GM12801 (cell line): Measurements from ENCODE around the gene FGF22.

Experiments used
- TF ChIP-seq, protein P1 (sequence below): IDR thresholded peaks from one replicate; pipeline ENCODE4 v1.5.1; 2011; ENCODE audit warnings: control low read depth; ENCODE audit not compliant: insufficient read length; ENCODE audit errors: extremely low read depth

FGF22 gene

GRCh38 chr19:633068-633785, 6.5 kb upstream of the FGF22 start, which contains the start of gene POLRMT:
TSS of gene POLRMT (minus strand) at chr19:633537. CDS start at chr19:633512, 25 bp downstream.
- TF ChIP-seq, protein P1, sequence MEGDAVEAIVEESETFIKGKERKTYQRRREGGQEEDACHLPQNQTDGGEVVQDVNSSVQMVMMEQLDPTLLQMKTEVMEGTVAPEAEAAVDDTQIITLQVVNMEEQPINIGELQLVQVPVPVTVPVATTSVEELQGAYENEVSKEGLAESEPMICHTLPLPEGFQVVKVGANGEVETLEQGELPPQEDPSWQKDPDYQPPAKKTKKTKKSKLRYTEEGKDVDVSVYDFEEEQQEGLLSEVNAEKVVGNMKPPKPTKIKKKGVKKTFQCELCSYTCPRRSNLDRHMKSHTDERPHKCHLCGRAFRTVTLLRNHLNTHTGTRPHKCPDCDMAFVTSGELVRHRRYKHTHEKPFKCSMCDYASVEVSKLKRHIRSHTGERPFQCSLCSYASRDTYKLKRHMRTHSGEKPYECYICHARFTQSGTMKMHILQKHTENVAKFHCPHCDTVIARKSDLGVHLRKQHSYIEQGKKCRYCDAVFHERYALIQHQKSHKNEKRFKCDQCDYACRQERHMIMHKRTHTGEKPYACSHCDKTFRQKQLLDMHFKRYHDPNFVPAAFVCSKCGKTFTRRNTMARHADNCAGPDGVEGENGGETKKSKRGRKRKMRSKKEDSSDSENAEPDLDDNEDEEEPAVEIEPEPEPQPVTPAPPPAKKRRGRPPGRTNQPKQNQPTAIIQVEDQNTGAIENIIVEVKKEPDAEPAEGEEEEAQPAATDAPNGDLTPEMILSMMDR, result no peak

GRCh38 chr19:633786-634639, 5.7 kb upstream of the FGF22 start:
- TF ChIP-seq, protein P1, result no peak

- TF ChIP-seq, protein P1, result no peak
Observed at GRCh38 chr19:634975-635652, 4.6 kb upstream of the FGF22 start.

DNA sequence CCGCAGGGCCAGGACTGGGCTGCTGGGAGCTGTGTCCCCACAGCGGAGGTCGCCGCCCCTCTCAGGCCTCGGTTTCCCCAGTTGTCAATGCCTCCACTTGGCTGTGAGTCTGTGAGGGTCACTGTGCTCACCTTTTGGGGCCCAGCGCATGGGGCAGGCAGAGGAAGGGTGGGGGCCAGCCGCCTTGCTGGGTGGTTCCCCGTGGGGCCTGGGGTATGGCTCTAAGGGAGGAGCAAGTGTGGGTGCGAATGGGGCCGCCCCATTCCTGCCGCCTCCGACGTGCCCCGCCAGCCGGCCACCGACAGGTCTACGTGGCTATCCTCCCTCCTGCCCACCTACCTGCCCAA, 800 bp upstream of the FGF22 start:
- TF ChIP-seq, protein P1, result no peak

DNA sequence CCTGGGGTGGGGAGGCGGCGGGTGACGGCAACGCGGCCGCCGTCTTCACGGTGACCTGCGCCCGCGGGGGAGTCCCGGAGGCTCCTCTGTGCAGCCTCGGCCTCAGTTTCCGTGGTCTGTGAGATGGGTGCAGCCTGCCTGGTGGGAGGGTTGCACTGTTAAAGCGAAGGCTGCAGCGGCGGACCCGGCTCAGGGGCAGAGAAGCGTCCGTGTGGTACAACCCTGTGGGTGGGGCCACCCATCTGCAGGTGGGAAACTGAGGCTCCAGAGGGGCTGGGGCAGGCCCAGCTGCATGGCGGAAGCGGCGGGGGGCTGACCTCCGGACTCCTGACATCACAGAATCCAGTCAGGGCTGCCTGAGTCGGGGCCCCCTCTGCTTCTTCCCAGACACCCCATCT, 481 bp downstream of the FGF22 start:
- TF ChIP-seq, protein P1, result no peak

DNA sequence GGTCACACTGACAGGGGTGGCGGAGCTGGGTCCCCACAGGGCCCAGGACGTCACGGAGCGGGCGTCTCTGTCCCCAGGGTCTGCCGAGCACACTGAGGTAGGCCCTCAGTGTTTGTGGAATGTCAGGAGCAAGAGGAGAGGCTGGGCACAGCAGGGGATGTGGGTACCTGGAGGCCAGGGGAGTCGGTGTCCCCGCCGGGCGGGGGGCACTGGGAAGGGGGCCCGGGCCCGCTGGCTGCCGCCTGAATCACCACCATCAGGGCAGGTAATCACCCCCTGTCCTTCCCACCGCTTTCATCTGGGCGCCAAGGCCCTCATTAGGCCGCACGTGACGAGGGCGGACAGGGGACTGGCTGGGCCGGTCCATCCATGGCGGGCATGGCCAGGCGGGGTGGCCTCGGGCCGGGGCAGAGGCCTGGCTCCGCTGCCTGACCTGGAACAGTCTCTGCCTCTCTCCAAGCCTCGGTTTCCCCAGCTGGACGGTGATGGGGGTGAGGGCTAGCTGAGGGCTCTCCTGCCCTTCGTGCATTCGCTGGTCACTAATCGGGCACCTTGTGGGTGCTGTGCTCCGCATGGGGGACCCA, 1.0 kb downstream of the FGF22 start:
- TF ChIP-seq, protein P1, result no peak

- TF ChIP-seq, protein P1, result no peak
Observed at GRCh38 chr19:641702-642101, 2.0 kb downstream of the FGF22 start.
